ENCODE measurements around the gene RAB27B.

RAB27B gene

DNA sequence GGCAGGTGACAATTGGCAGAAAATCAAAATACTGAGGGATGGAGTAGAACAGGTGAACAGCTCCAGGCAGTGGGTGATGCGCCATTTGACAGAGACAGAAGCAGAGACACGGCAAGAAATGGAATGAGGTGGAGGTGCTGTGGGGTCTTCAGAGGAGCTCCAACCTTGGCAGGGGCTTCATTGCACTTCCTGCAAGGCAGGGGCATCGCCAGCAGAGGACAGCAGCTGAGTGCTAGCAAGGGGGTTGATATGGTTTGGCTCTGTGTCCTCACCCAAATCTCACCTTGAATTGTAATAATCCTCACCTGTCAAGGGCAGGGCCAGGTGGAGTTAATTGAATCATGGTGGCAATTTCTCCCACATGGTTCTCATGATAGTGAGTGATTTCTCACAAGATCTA, 88.2 kb downstream of the RAB27B start:
- no peak for DNase-seq

DNA sequence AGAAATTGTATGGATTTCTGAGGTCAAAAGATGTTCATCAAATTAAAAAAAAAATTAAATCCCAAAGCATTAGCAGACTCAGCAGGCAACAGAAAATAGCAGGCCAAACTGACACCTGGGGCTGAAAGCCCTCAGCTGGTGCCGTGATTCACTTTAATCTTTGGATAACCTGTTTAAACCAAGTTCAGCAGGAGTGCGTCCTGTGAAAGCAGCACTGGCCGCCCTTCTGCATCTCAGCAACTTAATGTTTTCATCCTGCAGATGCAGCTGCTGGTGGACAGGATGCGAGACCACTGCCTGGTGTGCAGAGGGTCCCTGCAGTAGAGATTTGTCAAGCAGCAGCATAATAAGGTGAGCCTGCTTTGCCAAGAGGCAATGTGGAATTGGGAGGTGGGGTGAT, 89.8 kb downstream of the RAB27B start:
- no peak for DNase-seq

DNA sequence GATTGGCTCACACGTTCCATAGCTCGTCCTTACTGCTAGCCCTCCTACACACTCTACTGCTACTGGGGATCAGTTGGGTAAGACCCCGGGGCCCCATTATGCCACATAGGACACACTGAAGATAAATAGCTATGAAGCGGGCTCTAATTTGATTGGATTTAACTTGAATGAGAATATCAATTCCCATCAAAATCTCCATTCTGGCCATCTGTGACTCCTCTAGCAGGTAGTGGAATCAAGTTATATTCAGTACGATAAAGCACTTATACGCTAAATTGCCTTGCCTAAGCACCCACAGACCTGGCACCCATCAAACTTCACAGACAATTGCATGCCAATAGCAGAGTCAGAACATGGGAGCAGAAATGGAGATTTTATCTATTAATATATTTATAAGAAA, 91.1 kb downstream of the RAB27B start:
- DNase-seq = no peak

DNA sequence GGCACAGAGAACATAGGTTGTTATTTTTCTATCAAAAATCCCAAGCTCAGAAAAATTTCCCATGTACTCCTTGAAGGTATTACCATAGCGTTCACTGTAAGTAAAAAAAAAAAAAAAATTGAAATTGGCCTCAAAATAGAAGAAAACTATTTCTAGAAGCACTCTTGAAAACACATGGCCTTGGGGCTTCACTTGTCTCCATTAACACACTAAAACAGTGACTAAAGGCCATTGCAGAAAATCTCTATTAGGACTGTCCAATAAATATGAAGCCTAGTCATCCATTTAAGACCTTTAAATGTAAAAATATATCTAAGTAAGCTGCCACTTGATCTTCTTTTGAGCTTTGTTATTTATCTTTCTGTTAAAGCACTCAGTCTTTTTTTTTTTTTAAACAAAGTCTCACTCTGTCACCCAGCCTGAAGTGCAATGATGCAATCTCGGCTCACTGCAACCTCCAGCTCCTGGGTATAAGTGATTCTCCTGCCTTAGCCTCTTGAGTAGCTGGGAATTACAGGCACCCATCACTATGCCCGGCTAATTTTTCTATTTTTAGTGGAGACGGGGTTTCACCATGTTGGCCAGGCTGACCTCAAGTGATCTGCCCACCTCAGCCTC, 95.2 kb downstream of the RAB27B start:
- no peak for DNase-seq

DNA sequence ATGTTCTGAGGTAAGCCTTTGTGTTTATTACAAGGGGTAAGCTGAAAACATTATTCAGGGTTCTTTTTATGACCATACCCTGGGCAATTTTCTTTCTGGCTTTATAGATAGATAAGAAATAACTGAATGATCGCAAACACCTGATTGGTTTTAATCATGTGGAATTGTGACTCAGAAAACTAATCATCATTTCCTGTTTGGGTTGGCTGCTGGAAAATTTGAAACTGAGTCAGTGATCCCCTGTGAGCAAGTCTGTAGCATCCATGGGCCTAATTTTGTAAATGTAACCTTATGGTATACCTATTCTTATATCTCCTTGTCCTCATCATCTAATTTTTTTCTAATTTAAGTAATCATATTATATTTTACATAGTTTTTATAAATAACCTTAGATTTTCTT, 96.7 kb downstream of the RAB27B start:
- DNase-seq = no peak

DNA sequence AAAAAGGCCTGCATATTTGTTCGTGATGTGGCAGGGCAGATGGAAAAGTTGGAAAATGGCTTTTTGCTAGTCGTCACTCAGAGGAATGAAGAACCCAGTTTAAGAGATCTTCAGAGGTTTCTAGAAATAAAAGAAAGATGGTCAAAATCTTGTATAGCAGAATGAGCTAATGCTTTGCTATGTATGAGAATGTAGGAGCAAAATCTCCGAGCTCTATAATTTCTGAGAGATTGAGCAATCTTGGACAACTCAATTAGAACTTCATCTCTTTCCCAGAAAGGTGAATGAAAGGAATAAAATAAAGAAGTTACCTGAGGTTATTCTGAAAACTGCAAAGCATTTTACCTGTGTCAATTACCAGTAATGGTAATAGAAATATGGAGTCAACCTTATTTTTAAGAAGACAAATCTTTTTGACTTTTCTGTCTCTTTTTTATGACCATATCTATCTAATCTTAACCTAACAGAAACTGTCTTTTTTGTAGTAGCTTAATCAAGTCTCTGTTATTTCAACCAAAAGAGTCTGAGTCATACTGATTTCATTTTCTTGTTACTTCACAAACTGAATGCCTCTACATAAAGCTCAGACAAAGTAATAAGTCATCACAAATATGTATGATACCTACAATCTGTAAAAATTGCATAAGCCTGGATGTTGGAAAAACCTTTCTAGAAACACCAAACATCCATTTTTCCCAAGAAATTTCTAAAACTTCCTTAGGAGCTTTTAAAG, 98.5 kb downstream of the RAB27B start:
- no peak for DNase-seq

DNA sequence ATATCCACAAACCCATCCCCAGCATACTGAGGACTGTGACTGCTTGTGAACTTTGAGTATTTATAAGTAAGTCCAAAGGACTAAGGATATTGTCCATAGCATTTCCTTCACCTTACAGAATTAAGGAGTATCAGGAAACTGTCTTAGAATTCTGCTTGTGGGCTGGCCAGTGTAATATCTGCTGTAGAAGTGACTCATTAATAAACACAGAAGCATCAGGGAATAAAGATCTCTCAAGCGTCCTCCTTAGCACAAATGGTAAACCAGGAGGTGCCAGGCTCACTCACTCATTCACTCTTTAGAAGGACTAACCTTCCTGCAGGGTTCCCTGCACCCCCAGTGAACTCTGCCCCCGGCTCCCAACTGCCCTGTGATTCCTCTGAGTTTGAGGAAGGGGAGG, 100.0 kb downstream of the RAB27B start:
- DNase-seq = no peak

DNA sequence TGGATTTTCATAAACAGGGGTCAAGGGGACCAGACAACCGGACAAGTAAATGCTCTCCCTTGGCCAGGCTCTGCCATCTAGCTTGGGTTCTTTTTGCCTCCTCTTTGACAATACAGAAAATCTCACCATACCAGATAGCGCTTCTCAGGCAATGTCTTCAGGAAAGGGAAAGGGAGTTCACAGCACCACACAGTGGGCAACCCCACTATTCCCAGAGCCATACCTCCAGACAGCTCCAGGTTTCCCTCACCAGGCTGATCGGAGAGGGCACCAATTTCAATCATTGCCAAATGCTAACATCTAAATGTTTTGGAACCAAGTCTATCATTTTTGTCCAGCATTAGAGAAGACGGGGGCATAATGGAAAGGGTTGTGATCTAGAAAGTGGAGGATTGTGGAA, 102.9 kb downstream of the RAB27B start:
- DNase-seq = no peak

DNA sequence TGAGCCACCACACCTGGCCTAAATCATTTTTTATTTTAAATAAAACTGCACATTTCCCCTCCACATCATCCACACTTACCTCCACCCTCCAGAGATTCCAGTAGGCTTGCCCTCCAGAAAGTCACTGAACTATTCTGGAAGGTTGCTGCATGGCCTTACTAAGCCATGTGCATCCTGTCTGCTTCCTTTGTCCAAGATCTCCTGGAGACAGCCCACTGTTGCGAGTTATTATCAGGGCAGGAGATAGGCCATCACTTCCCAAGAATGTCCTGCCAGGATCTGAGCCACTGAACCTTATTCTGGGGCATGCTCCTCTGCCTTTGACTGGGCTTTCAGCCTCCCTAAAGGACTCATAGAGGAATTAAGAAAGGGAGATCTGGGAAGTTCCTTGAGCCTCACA, 104.2 kb downstream of the RAB27B start:
- DNase-seq = no peak

DNA sequence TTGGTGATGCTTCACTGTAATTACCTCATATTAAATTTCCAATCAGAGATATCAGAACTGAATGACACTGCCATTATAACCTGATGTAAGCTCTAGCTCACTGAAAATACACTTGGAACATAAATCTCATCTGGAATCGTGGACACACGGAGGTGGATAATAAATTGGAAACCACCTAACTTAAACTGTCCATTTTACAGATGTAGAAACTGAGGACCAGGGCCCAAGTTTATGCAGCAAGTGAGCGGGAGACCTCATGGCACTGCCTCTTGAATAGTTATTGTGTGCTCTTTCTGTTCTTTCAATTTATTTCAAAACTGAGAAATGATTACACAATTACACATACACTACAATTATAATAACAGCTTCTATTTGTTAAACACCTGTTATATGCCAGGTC, 110.2 kb downstream of the RAB27B start:
- no peak for DNase-seq

DNA sequence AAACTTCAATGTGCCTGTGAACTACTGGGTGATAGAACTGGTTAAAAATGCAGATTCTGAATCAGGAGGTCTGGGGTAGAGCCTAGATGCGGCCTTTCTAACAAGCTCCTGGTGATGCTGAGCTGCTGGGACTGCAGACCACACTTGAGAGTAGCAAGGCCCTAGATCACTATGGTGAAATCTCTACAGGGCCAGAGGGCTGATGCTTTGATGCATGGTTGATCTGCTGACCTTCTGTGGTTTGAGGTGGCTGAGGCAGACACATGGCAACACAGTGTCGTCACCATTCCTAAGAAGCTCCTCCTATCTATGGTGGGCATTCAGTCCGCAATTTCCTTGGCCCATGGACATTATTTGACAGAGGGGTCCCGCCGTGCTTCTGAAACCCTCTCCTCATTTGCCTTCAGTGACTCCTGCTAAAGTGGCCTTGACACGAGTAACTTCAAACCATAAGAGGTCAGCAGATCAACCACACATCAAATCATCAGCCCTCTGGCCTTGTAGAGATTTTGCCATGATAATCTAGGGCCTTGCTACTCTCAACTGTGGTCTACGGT, 111.2 kb downstream of the RAB27B start:
- no peak for DNase-seq

DNA sequence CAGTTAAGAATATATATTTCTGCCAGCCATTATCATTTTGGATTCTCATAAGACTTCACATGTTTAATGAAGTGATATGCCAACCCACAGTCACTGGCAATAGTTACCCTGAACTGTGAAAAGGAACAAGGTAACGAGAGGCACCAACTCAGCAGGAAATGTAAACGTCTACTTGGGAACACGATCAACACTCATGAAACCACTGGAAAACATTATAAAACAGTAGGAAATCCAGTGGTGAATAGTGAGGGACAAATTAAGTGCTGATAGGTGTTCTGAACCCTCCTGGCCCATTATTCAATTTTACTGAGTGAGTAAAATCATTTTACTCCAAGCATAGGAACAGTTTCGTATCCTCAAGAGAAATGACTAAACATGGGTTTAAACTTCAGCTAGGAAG, 113.9 kb downstream of the RAB27B start:
- no peak for DNase-seq

DNA sequence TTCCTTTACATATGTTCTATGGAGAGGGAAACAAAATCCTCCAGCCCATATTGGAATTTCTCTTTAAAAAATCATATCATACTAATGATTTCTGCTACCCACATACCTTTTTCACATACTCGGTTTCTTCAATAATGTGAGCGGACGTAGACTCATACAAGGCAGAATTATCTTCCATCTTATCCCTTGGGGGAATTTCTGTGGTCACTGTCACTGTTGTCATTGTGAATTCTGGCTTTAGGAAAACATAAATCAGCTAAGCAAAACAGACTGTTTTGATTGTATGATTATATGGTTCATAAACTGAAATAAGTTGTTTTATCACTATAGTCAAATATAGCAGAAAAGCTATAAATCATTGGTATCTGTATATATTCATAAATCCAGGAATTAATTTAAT, 114.3 kb downstream of the RAB27B start:
- DNase-seq = no peak
